HG03378 (cell line): ENCODE measurements around the gene TGFB1I1.
"Not testable (repeated sequence)": the region's sequence is repeated elsewhere in the genome, so short reads cannot be mapped to it uniquely, and the experiment has no call there.

Experiments
- ATAC-seq: cut with Tn5 transposase; IDR thresholded peaks from one replicate; pipeline ENCODE4 v1.9.1; 2021; ENCODE audit warnings: mild to moderate bottlenecking, moderate library complexity; ENCODE audit not compliant: unreplicated experiment

The TGFB1I1 gene

GRCh38 chr16:31508706-31509195 is 36.8 kb downstream of the TGFB1I1 start:
- ATAC-seq = no peak

GRCh38 chr16:31513126-31513525 is 41.2 kb downstream of the TGFB1I1 start:
- ATAC-seq = no peak

- no peak for ATAC-seq
Observed at GRCh38 chr16:31513884-31514283, 41.9 kb downstream of the TGFB1I1 start.

- no peak for ATAC-seq
Observed at GRCh38 chr16:31517800-31518402, 45.9 kb downstream of the TGFB1I1 start.

- ATAC-seq = no peak
Observed at GRCh38 chr16:31519759-31520431, 47.9 kb downstream of the TGFB1I1 start.

GRCh38 chr16:31521368-31521767 is 49.4 kb downstream of the TGFB1I1 start:
- no peak for ATAC-seq

- no peak for ATAC-seq
Observed at GRCh38 chr16:31522071-31522470, 50.1 kb downstream of the TGFB1I1 start.

GRCh38 chr16:31523768-31524167 is 51.8 kb downstream of the TGFB1I1 start:
- not testable (repeated sequence) for ATAC-seq

GRCh38 chr16:31525113-31525512 is 53.2 kb downstream of the TGFB1I1 start:
- ATAC-seq = no peak
